GM20000 (cell line): ENCODE data around the gene WIPF2.

Experiments used
- DNase-seq: peaks from one replicate; pipeline ENCODE4 v3.0.0; 2012; ENCODE audit warnings: low spot score
- CTCF ChIP-seq: IDR thresholded peaks from 2 replicates; pipeline ENCODE4 v1.5.1; 2012; ENCODE audit warnings: mild to moderate bottlenecking, control low read depth; ENCODE audit errors: extremely low read depth, missing control alignments

Gene WIPF2

DNA sequence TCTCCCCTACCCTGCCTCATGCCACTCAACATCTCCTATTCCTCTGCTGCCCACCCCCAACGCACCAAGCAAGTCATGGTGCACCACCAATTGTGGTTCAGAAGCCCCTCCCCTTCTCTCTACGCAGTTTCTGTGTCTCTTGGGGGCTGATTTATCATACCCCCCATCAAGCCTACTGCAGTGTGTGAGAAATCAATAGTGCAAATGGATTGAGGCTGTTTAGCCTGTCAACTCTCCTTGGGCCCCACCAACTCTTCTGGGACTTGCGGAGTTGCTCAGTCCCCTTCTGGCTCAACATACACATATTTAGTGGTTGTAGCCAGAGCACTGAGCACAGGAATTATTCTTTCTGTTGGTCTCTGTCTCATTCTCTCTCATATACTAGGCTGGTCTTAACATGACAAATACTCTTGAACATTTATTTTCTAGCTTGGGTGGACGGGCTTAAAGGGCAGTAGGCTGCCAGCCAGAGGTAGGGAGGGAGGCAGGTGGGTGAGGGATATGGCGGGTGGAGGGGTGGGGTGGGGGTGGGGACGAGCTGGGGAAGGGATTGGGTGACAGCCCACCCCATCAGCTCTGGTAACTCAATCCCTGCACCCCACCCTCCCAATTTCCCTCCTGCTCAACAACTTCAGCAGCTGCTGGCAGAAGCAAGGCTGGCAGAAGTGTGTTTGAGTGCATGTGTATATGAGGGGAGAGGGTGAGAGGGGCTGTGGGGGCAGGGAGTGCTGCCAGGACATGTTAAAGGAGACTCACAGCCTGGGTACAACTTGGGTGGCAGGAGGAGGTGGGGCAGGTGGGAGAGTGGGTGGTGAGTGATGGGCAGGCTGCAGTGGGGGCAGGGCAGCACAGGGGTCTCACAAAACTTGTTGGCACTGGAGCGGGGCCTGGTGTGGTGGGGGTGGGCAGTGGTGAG is 94.8 kb downstream of the WIPF2 start:
- no peak for DNase-seq
- no peak for TF ChIP-seq CTCF

GRCh38 chr17:40314584-40314956 is 95.5 kb downstream of the WIPF2 start:
- no peak for TF ChIP-seq CTCF
- DNase-seq = peak; percentile 5

DNA sequence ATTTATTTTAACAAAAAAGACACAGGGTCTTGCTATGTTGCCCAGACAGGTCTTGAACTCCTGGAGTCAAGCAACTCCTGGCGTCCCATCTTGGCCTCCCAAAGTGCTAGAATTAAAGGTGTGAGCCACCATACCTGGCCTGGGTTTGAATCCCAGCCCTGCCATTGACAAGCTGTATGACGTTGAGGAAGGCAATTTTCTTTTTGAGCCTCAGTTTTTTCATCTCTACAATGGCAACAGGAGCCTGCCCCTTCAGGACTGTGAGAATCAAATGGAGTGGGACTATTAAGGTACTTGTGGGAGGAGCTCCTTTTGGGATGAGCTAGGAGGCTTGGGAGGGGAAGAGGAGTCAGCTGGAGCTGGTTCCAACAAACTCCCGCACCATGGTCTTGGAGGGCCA is 96.1 kb downstream of the WIPF2 start:
- no peak for DNase-seq
- TF ChIP-seq CTCF = no peak

DNA sequence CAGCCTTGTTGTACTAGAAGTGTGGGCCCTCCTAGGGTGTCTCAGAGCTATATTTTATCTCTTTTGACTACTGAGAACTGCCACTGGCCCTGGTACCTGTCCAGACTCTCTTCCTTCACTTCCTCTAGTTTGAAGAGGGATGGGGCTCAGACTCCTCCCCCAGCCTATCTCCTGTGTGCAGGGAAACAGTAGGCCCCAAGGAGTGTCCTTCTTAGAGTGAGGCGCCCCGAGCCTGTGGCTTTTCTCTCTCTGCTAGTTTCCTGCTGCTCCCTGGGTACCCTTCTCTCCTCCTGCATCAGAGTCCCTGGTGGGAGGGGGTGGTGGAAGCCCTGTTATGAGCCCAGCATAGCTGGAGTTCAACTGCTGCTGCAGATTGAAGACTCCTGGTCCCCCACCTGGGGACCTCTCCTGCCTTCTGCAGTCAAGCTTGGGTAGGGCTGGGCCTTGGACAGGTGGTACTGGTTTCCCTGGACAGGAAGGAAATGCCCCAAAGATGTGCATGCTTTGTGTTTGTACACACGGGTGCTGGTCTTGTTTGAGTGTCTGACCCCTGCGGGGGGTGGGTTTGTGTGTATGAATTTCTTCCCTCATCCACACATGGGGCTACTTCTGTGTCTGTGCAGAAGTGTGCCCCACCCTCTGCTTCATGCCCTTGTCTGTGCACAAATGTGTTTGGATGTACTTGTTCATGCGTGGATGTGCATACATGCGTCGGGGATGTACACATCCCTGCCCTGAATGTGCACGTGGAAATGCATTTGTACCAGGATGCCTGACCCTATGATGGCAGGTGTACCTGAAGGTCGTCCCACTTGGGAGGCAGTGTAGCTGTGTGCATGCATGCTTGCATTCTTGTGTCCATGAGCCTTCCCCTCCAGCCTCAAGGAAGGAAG is 96.8 kb downstream of the WIPF2 start:
- DNase-seq = peak; percentile 4
- no peak for TF ChIP-seq CTCF

GRCh38 chr17:40316571-40317344 is 97.7 kb downstream of the WIPF2 start:
- DNase-seq = no peak
- no peak for TF ChIP-seq CTCF

GRCh38 chr17:40317345-40317873 is 98.3 kb downstream of the WIPF2 start:
- peak; percentile 78 for DNase-seq
- peak; percentile 62 for TF ChIP-seq CTCF
